ENCODE data around the gene RNH1. TPM values are rescaled to one million over a fixed set of nuclear protein-coding genes. Genes with fewer than 3 reads are reported as not detected.

RNH1 gene
- total RNA-seq, 1 experiment from 2014 or later: 240 TPM

DNA sequence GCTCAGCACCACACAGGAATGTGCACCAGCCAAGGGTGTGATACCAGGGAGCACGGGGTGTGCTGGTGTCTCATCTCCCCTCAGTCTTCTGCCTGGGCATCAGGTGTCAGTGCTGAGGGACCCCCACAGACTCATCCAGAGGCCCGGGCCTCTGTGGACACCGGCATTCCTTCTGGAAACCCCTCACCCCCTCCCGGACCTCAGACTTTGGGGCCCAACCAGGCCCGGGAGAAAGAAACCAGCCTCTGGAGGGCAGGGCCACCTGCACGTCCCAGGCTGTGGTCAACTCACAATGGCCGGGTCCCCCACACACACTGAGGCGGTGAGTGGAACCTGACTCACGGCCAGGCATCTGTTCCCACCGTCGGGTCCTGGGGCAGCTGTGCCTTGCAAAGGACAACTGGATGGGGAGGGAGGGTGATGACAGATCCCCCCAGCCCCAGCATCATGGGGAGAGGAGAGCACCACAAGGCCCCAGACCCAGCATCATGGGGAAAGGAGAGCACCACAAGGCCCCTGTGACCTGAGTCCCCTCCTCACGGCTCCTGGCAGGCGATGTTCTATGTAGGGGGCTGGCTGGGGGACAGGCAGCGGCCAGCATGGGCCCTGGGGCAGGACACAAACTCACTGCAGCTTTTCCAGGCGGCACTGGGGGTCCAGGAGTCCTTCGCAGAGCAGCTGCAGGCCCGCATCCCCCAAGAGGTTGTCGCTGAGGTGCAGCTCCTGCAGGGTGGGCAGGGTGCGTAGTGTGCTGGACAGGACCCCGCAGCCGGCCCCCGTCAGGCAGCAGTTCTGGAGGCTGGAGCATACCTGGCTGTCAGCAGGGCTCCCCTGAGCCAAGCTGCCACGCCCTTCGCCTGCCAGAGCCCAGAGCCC lies 7.6 kb downstream of the RNH1 start:
- DNase-seq (ENCODE audit: low read depth): no peak

DNA sequence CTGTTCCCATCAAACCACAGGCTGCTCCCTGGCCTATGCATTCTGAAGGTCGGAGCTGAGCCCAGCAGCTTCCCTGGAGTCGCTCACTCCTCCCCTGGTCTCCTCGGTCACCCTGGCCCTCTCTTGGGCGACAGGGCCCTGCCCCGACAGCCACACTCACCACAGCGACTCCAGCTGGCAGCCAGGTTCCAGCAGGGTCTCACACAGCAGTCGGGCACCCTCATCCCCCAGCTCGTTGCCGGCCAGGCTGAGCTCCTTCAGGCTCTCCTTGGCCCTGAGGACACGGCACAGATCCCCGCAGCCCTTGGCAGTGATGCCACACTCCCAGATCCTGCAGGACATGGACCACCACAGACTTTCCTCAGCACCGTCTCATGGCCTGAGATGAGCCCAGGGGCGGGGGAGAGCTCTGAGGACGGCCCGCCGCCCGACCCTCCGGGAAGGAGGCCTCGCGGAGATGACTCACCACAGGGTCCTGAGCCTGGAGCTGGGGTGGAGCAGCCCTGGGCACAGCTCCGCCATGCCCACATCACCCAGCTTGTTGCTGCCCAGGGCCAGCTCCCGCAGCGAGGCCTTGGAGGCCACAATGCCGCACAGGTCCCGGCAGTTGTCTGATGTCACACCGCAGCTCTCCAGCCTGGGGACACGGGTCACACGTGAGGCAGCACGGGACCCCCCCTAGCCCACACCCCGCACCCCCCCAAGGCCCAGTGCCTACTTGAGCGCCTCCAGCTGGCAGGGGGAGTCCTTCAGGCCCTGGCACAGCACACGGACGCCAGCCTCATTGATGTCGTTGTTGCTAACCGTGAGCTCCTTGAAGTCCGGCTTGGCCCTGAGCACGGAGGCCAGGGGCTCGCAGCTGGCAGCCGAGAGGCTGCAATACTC lies 8.5 kb downstream of the RNH1 start:
- no peak for DNase-seq (ENCODE audit: low read depth)

DNA sequence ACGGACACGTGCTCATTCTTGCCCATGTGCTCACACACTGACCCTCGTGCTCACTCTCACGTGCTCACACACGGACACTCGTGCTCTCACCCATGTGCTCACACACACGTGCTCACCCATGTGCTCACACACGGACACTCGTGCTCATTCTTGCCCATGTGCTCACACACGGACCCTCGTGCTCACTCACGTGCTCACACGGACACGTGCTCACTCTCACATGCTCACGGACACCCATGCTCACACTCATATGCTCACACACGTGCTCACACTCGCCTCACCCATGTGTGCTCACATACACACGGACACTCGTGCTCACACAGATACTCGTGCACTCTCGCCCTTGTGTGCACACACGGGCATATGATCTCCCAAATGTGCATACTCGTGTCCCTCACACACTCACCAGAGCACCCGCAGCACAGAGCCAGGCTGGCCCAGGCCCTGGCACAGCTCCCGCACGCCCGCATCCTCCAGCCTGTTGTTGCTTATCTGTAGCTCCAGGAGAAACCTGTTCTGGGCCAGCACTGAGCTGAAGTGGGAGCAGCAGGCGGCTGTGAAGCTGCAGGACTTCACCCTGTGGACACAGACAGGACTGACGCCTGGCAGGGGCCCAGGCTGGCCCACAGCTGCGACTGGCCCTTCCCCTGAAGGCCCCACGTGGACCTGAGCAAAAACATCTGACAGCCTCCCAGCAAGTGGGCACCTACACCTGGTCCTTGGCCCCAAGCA lies 9.3 kb downstream of the RNH1 start:
- no peak for DNase-seq (ENCODE audit: low read depth)

DNA sequence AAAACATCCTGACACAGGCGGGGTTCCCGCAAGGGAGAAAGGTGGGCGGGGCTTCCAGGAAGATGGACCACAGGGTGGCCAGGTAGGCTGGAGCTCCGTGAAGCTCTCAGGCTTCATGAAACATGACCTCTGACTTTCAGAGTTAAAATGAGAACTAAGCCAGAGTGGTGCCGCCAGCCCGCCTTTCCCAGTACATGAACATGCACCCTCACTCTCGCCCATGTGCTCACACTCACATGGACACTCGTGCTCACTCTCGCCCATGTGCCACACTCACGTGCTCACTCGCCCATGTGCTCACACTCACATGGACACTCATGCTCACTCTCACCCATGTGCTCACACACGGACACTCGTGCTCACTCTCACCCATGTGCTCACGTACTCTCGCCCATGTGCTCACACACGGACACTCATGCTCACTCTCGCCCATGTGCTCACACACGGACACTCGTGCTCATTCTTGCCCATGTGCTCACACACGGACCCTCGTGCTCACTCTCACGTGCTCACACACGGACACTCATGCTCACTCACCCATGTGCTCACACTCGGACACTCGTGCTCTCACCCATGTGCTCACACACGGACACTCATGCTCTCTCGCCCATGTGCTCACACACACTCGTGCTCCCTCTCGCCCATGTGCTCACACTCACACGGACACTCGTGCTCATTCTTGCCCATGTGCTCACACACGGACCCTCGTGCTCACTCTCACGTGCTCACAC lies 10.0 kb downstream of the RNH1 start:
- DNase-seq (ENCODE audit: low read depth): no peak

DNA sequence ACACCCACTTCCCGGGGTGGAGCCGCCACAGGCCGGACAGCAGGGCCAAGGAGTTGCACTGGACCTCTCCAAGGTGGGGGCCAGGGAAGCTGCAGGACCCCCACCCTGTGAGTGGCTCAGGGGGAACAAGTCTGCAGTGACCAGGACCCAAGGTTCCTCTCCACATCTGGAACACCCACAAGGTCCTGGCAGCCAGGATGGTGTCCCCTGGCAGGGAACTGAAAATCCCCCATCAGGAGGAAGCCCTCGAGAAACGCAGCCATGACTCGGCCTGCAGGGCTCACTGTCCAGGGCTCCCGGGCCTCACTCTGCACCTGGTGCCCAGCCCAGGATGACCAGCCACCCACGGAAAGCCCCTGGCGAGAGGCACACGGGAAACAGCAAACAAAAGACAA lies 11.5 kb downstream of the RNH1 start:
- DNase-seq (ENCODE audit: low read depth): no peak

DNA sequence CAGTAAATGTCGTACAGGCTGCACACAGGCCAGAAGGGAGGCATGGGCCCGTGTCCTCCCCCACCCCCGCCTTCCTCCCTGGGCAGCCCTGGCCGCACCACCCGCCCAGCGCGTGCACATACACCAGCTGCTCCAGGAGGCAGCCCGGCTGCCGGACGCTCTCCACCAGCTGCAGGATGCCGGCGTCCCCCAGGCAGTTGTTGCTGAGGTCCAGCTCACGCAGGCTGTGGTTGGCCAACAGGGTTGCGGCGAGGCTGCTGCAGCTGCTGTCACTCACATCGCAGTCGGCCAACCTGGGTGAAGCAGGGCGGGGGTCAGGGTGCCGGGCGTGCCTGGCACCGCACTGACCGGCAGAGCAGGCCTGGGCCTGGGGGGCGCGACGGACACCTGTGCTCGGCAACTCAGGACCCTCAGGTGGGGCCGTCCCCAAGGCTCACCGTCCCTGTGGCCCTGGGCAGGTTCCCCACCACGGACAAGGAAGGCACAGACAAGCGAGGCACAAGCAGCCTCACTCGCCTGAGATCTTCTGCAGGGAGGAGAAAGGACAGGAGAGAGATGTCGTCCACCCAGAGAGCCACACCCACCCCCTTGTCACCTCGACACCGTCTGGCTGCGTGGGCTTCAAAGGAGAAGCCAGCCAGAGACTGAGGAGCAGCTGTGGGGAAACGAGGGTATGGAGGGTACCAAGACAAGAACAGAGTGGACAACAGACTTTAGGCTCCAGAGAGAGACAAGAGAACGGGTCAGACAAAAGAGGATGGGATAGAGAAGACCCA lies 12.1 kb downstream of the RNH1 start:
- no peak for DNase-seq (ENCODE audit: low read depth)

DNA sequence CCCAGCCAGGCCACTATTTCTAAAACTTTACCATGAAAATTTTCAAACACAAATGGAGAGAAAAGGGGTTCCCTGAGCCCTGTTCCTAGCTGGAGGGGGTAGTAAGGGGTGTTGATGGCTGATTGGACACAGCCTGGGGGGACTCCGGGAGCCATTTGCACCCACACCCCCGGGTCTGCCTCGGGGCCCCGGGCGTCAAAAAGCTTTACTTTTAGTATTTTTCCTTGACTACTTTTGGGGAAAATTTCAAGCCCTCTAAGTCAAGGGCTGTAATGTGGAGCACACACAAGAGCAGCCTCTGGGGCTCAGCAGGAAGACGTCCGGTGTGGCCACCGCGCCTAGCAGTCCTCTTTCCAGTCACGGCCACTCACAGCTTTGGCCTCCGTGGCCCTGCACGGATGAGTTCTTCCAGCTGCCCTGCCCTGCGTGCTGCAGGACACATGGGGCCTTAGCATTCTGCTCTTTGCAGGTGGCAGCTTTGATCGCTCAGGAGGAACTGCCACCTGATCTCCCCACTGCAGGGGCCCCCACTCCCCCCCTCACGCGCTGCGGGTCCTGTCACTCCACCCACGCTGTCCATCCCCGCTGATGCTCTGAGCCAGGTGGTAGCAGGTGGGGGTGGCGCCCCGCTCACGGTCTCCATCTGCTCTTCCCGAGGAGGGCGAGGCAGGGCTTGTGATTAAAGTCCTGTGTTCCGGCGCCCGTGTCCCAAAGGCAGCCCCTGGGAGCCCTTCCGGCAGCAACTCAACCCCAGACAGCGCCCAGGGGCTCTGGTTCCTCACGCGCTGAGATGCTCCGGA lies 14.4 kb downstream of the RNH1 start:
- no peak for DNase-seq (ENCODE audit: low read depth)

DNA sequence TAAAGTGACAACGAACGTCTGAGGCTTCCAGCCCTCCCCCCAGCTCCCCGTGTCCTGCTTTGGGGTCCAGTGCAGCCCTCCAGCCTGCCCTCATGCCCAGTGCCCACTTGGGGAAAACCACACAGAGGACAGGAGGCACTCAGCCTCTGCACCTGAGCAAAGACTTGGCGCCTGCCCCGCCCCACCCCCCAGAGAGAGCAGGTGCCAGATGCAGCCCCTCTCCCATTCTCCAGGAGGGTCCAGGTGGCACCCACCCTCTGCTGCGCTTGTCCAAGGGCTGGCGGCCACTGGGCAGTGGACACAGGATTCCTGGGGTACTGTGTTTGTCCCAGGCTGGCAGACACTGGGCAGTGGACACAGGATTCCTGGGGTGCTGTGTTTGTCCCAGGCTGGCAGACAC lies 15.7 kb downstream of the RNH1 start:
- no peak for DNase-seq (ENCODE audit: low read depth)

DNA sequence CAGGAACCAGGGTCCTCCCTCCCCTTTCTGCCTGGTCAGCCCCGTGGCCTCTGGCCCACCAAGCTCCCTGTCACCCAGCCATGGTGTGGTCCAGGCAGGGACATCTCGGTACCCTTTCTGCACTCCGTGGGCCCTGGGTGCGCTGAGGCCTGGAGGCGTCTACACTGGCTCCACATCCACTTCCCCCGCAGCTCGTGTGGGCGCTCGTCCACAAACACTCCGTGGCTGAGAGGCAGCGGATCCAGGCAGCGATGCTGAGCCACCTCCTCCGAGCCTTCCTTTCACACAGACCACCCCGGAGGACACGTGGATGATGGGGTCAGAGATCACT lies 16.1 kb downstream of the RNH1 start:
- no peak for DNase-seq (ENCODE audit: low read depth)

DNA sequence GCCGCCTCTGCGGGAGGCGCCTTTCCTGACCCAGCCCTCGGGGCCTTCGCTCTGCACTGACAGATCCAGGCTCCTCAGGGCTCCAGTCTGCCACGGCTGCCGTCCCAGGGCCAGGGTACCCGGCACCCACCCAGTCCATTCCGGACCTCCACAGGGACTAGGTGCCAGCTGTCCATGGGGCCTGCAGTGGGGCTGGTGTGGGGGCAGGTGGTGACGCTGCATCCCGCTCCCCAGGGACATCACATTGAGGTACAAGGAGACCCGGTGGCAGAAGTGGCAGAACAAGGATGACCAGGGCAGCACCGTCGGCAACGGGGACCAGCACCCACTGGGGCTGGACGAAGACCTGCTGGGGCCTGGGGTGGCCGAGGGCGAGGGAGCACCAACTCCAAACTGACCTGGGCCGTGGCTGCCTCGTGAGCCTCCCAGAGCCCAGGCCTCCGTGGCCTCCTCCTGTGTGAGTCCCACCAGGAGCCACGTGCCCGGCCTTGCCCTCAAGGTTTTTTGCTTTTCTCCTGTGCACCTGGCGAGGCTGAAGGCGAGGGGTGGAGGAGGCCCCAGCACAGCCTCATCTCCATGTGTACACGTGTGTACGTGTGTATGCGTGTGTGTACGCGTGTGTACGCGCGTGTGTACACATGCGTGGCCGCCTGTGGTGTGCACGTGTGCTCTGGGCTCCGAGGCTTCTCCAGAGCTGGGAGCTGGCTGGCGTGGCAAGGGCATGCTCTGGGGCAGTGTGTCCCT lies 16.7 kb downstream of the RNH1 start:
- DNase-seq (ENCODE audit: low read depth): no peak

DNA sequence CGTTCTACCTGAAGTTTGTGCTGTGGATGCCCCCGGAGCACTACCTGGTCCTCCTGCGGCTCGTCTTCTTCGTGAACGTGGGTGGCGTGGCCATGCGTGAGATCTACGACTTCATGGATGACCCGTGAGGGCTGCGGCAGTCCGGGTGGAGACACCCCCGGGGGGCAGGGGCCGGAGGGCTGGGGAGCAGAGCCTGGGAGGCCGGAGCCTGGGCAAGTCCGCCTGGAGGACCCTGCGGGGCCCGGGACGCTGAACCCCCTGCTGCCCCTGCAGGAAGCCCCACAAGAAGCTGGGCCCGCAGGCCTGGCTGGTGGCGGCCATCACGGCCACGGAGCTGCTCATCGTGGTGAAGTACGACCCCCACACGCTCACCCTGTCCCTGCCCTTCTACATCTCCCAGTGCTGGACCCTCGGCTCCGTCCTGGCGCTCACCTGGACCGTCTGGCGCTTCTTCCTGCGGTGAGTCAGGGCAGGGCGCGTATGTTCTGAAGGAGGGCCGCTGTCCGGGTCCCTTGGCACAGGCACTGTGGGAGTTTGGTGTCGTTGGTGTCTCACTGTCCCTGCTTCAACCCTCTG lies 17.3 kb downstream of the RNH1 start:
- DNase-seq (ENCODE audit: low read depth): no peak

DNA sequence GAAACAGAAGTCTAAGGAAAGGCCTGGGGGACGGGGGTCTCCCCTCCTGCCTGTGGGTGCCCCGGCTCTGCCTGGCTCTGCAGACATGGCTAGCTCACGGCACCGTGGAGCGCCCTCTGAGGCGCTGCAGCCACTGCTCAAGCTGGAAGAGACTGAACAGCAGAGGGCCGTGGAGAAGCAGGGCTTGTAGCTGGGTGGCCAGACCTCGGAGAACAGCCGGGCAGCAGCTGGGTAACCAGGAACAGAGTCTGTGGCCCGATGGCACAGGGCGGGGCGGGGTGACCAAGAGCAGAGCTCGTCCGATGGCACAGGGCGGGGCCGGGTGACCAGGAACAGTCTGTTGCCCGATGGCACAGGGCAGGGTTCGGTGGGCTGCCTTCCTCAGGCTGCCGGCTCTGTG lies 18.1 kb downstream of the RNH1 start:
- no peak for DNase-seq (ENCODE audit: low read depth)

DNA sequence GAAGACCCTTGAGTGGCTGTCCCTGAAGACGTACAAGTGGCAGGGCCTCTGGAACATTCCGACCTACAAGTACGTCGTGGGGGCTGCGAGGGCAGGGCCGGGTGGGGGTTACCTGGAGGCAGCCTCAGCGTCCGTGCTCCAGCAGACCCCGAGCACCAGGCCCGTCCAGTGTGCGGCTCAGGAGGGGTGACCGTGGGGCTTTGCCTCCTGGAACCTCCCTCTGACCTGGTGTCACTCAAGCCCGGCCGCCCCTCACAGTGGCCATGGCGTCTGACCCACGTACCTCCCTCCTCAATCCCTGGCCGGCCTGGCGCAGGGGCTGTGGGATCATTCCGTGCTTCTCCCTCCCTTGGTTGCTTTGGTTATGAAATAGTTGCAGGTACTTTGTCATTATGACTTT lies 18.5 kb downstream of the RNH1 start:
- DNase-seq (ENCODE audit: low read depth): no peak

DNA sequence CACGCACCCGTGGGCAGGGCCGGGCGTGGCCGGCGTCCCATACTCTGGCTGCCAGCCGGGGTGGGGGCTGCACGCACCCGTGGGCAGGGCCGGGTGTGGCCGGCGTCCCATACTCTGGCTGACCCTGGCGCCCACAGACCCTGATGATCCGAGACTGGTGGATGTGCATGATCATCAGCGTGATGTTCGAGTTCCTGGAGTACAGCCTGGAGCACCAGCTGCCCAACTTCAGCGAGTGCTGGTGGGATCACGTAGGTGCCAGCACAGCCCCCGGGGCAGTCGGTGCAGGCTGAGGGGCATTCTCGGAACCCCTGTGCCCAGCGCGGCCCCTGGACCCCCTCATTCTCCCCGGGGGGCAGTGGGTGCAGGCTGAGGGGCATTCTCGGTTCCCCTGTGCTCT lies 19.0 kb downstream of the RNH1 start:
- no peak for DNase-seq (ENCODE audit: low read depth)

DNA sequence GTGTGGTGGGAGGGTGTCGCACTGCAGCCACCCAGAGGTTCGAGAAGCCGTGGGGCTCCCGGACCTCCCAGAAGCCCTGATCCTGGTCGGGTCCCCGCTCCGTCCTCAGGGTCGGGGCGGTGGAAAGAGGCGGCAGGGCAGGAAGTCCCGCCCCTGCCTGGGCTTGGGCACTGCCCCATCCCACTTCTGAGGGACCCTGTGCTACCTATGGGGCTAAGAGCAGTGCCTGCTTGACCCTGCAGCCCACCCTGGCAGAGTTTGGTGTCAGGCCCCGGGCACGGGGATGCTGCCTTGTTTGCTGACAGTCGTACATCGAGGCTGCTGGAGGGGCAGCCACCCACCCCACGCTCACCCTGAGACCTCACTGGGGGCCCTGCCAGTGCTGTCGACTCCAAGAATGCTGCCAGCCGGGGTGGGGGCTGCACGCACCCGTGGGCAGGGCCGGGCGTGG lies 19.4 kb downstream of the RNH1 start:
- no peak for DNase-seq (ENCODE audit: low read depth)

DNA sequence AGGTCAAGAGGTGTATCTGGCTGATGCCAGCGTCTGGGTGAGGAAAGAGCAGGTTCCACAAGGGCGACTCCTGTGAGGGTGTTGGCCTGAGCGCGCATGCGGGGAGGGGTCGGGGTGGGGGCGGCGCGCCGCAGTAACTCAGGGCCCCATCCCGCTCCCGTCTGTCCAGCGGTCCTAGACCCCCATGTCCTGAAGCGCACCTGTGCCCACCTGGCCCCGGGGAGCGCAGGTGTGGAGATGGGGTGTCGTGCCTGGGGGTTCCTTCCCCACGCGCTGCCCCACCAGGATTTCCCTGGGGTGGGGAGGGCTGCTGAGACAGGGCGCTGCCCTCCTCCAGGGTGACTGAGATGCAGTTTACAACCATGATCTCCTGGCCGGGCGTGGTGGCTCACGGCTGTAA lies 20.9 kb downstream of the RNH1 start:
- DNase-seq (ENCODE audit: low read depth): no peak

DNA sequence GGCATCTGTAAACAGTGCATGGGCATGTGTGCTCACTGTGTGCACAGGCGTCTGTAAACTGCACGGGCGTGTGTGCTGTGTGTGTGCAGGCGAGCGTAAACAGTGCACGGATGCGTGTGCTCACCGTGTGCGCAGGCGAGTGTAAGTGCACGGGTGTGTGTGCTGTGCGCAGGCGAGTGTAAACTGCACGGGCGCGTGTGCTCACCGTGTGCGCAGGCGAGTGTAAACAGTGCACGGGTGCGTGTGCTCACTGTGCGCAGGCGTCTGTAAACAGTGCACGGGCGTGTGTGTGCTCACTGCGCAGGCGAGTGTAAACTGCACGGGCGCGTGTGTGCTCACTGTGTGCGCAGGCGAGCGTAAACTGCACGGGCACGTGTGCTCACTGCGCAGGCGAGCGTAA lies 22.4 kb downstream of the RNH1 start:
- DNase-seq (ENCODE audit: low read depth): no peak

DNA sequence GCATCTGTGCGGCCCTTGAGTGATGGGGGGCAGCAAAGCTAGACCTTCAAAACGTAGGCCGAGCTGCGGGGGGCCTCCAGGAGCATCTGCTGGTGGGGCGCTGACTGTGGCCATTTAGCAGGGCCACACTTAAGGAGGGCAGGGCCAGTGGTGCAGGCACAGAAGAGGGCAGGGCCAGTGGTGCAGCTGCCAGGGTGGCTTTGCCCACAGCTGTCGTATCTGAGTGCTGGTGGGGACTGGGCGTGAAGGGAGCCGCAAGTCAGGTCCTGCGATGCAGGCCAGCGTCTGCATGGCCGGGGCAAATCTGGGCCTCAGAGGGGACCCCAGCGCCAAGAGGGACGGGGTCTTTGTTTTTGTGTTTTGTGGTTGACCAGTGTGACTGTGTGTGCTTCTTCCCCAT lies 27.7 kb downstream of the RNH1 start:
- DNase-seq (ENCODE audit: low read depth): no peak
